Liver (tissue), 9 donors: ENCODE results near the gene TENT4A. TPM values are rescaled to one million over a fixed set of nuclear protein-coding genes. Genes with fewer than 3 reads are reported as not detected.

Experiments
- DNase-seq: peaks from one replicate; pipeline ENCODE4 v3.0.0-alpha.2; 2017; ENCODE audit warnings: low spot score
- H3K27ac ChIP-seq, 2 donors: one replicate each; pipeline ENCODE4 v1.7.0; 2013; ENCODE audit warnings: inconsistent platforms in 2 of 2, low read length in 2 of 2, control low read depth in 1 of 2, low read depth in 1 of 2, mild to moderate bottlenecking in 1 of 2
- H3K27me3 ChIP-seq, 4 donors: one replicate each; pipeline versions ENCODE4 v1.6.1 to v1.7.0; 2013; ENCODE audit warnings: low read length in 3 of 4, inconsistent platforms in 1 of 4, mild to moderate bottlenecking in 1 of 4, moderate library complexity in 1 of 4; ENCODE audit not compliant: control insufficient read depth in 4 of 4, insufficient read depth in 4 of 4
- H3K36me3 ChIP-seq, 4 donors: one replicate each; pipeline versions ENCODE4 v1.6.1 to v1.7.0; 2013; ENCODE audit warnings: low read length in 3 of 4, mild to moderate bottlenecking in 3 of 4, low read depth in 1 of 4, moderate library complexity in 1 of 4; ENCODE audit not compliant: control insufficient read depth in 4 of 4, insufficient read depth in 3 of 4
- H3K4me1 ChIP-seq, 4 donors: one replicate each; pipeline versions ENCODE4 v1.6.1 to v1.7.0; 2013; ENCODE audit warnings: low read length in 3 of 4, mild to moderate bottlenecking in 3 of 4, moderate library complexity in 1 of 4; ENCODE audit not compliant: control insufficient read depth in 4 of 4, insufficient read depth in 4 of 4
- H3K4me3 ChIP-seq, 3 donors: one replicate each; pipeline versions ENCODE4 v1.6.1 to v1.7.0; 2013; ENCODE audit warnings: low read length in 3 of 3, control low read depth in 1 of 3, low read depth in 1 of 3, mild to moderate bottlenecking in 1 of 3
- H3K9ac ChIP-seq, 2 donors: one replicate each; pipeline ENCODE4 v1.7.0; 2013; ENCODE audit warnings: low read length in 2 of 2, mild to moderate bottlenecking in 2 of 2, moderate library complexity in 2 of 2, control low read depth in 1 of 2, low read depth in 1 of 2
- H3K9me3 ChIP-seq, 4 donors: one replicate each; pipeline versions ENCODE4 v1.6.1 to v1.7.0; 2013; ENCODE audit warnings: low read length in 3 of 4; ENCODE audit not compliant: control insufficient read depth in 4 of 4
- EGR1 ChIP-seq, 2 donors: IDR thresholded peaks; 2 replicates each; pipeline ENCODE4 v1.6.1; 2016 to 2018; ENCODE audit warnings: antibody characterized with exemption in 2 of 2, low read depth in 2 of 2
- FOXA1 ChIP-seq: IDR thresholded peaks from 2 replicates; pipeline ENCODE4 v1.6.1; 2016; ENCODE audit warnings: antibody characterized with exemption
- GABPA ChIP-seq, 2 donors: IDR thresholded peaks in 1 of 2; conservative IDR thresholded peaks in 1 of 2; 2 replicates each; pipeline ENCODE4 v1.6.1; 2016; ENCODE audit warnings: antibody characterized with exemption in 2 of 2, mild to moderate bottlenecking in 1 of 2, moderate library complexity in 1 of 2
- HNF4A ChIP-seq, 2 donors: conservative IDR thresholded peaks; 2 replicates each; pipeline ENCODE4 v1.6.1; 2016; ENCODE audit warnings: antibody characterized with exemption in 2 of 2, mild to moderate bottlenecking in 2 of 2
- HNF4G ChIP-seq: IDR thresholded peaks from 2 replicates; pipeline ENCODE4 v1.6.1; 2016; ENCODE audit warnings: antibody characterized with exemption
- JUND ChIP-seq, 2 donors: IDR thresholded peaks; 2 replicates each; pipeline ENCODE4 v1.6.1; 2016; ENCODE audit warnings: antibody characterized with exemption in 2 of 2
- NR2F2 ChIP-seq: IDR thresholded peaks from 2 replicates; pipeline ENCODE4 v1.6.1; 2016; ENCODE audit warnings: antibody characterized with exemption
- RAD21 ChIP-seq, 2 donors: IDR thresholded peaks; 2 replicates each; pipeline ENCODE4 v1.6.1; 2016; ENCODE audit warnings: antibody characterized with exemption in 2 of 2, mild to moderate bottlenecking in 2 of 2
- RXRA ChIP-seq, 2 donors: IDR thresholded peaks; 2 replicates each; pipeline ENCODE4 v1.6.1; 2017 to 2018; ENCODE audit warnings: antibody characterized with exemption in 2 of 2, mild to moderate bottlenecking in 1 of 2
- SP1 ChIP-seq: IDR thresholded peaks from 2 replicates; pipeline ENCODE4 v1.6.1; 2018; ENCODE audit warnings: antibody characterized with exemption, mild to moderate bottlenecking
- YY1 ChIP-seq: IDR thresholded peaks from 2 replicates; pipeline ENCODE4 v1.6.1; 2016; ENCODE audit warnings: antibody characterized with exemption, mild to moderate bottlenecking
- WGBS: extraction: QIAGEN DNeasy Blood & Tissue Kit; methylation state at CpG from one replicate; pipeline ENCODE4 v1.1.7; 2013; 5-methylcytosine and 5-hydroxymethylcytosine counted together
- polyA plus RNA-seq, 2 donors: library from polyadenylated mRNA; stranded (reverse) in 1 of 2; unstranded in 1 of 2; fragments of 200-250 nt in 1 of 2; fragments of >200 nt in 1 of 2; fragmentation: Nextera tagmentation in 1 of 2; extraction: Ambion mirVana in 1 of 2; gene quantifications; one replicate each; pipeline versions ENCODE4 v1.2.1 to v1.2.3, GENCODE V29; 2013 to 2015
- total RNA-seq, 2 donors: library from RNA; depleted of rRNA; stranded (reverse); fragments of >200 nt; gene quantifications; one replicate each; pipeline ENCODE4 v1.2.3, GENCODE V29; 2014
- TF ChIP-seq, protein P1 (sequence below): fragments of 150-350 bp; IDR thresholded peaks from 2 replicates; pipeline ENCODE4 v1.5.1; 2017; ENCODE audit warnings: improper control_type of control experiment, low read depth, low read length; ENCODE audit not compliant: missing input control
- TF ChIP-seq, protein P2 (sequence below): IDR thresholded peaks from 2 replicates; pipeline ENCODE4 v1.6.1; 2016; ENCODE audit warnings: antibody characterized with exemption
- TF ChIP-seq, protein P3 (sequence below): IDR thresholded peaks from 2 replicates; pipeline ENCODE4 v1.6.1; 2016; ENCODE audit warnings: antibody characterized with exemption
- TF ChIP-seq, protein P4 (sequence below): IDR thresholded peaks from 2 replicates; pipeline ENCODE4 v1.6.1; 2016; ENCODE audit warnings: antibody characterized with exemption
- TF ChIP-seq, protein P5 (sequence below): IDR thresholded peaks from 2 replicates; pipeline ENCODE4 v1.6.1; 2016; ENCODE audit warnings: antibody characterized with exemption, mild to moderate bottlenecking
- donor health status: healthy.
- donor health status: healthy.
- donor health status: healthy.
- donor health status: healthy.
- donor health status: healthy.

TENT4A gene
- total and polyA plus RNA-seq, 4 donors = 3.9 to 15.1 (median 8.1) TPM

DNA sequence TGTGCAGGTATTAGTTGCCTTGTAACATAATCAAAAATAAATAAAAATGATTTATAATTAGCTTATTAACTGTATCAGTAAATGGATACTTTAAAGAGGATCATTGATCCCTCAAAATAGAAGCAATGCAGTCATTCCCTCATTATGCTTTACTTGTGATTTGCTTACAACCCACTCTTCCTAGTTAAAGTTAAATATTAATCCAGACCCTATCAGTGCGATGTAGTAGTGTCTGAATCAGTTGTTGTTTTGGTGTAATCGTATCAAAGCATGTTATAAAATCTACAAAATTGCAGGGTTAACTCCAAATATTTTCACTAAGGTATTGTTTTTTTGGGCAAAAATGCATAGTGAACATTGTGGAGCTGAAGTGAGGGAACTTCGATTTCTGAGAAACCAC is 17.6 kb downstream of the TENT4A start:
- no peak for TF ChIP-seq YY1
- no peak for TF ChIP-seq HNF4A (conservative IDR thresholded peaks at IDR 0.05)
- TF ChIP-seq GABPA (IDR thresholded peaks at IDR 0.05 in 1 of 2, conservative IDR thresholded peaks at IDR 0.05 in 1 of 2) = no peak
- TF ChIP-seq, protein P1, sequence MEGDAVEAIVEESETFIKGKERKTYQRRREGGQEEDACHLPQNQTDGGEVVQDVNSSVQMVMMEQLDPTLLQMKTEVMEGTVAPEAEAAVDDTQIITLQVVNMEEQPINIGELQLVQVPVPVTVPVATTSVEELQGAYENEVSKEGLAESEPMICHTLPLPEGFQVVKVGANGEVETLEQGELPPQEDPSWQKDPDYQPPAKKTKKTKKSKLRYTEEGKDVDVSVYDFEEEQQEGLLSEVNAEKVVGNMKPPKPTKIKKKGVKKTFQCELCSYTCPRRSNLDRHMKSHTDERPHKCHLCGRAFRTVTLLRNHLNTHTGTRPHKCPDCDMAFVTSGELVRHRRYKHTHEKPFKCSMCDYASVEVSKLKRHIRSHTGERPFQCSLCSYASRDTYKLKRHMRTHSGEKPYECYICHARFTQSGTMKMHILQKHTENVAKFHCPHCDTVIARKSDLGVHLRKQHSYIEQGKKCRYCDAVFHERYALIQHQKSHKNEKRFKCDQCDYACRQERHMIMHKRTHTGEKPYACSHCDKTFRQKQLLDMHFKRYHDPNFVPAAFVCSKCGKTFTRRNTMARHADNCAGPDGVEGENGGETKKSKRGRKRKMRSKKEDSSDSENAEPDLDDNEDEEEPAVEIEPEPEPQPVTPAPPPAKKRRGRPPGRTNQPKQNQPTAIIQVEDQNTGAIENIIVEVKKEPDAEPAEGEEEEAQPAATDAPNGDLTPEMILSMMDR = no peak
- TF ChIP-seq, protein P2, sequence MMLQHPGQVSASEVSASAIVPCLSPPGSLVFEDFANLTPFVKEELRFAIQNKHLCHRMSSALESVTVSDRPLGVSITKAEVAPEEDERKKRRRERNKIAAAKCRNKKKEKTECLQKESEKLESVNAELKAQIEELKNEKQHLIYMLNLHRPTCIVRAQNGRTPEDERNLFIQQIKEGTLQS = no peak
- TF ChIP-seq, protein P3, sequence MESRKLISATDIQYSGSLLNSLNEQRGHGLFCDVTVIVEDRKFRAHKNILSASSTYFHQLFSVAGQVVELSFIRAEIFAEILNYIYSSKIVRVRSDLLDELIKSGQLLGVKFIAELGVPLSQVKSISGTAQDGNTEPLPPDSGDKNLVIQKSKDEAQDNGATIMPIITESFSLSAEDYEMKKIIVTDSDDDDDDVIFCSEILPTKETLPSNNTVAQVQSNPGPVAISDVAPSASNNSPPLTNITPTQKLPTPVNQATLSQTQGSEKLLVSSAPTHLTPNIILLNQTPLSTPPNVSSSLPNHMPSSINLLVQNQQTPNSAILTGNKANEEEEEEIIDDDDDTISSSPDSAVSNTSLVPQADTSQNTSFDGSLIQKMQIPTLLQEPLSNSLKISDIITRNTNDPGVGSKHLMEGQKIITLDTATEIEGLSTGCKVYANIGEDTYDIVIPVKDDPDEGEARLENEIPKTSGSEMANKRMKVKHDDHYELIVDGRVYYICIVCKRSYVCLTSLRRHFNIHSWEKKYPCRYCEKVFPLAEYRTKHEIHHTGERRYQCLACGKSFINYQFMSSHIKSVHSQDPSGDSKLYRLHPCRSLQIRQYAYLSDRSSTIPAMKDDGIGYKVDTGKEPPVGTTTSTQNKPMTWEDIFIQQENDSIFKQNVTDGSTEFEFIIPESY = no peak
- no peak for TF ChIP-seq FOXA1
- TF ChIP-seq RXRA (IDR thresholded peaks at IDR 0.05) = no peak
- TF ChIP-seq, protein P4, sequence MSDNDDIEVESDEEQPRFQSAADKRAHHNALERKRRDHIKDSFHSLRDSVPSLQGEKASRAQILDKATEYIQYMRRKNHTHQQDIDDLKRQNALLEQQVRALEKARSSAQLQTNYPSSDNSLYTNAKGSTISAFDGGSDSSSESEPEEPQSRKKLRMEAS = no peak
- no peak for TF ChIP-seq RAD21 (IDR thresholded peaks at IDR 0.05)
- DNase-seq = no peak
- Histone ChIP-seq H3K9me3 (no peaks in the 10 kb centered on the region), H3K4me1 (peaks cover 28 to 69% (median 51%) of the 10 kb centered on the region in 4 donors), H3K4me3 (no peak overlapping the region), H3K27me3 (no peaks in the 10 kb centered on the region), H3K27ac (peak overlapping the region in 1 of 2 donors; percentile 63), H3K36me3 (no peaks in the 10 kb centered on the region), H3K9ac (no peak overlapping the region)
- 43% methylated on average over 3 of the region's 3 CpGs for WGBS

DNA sequence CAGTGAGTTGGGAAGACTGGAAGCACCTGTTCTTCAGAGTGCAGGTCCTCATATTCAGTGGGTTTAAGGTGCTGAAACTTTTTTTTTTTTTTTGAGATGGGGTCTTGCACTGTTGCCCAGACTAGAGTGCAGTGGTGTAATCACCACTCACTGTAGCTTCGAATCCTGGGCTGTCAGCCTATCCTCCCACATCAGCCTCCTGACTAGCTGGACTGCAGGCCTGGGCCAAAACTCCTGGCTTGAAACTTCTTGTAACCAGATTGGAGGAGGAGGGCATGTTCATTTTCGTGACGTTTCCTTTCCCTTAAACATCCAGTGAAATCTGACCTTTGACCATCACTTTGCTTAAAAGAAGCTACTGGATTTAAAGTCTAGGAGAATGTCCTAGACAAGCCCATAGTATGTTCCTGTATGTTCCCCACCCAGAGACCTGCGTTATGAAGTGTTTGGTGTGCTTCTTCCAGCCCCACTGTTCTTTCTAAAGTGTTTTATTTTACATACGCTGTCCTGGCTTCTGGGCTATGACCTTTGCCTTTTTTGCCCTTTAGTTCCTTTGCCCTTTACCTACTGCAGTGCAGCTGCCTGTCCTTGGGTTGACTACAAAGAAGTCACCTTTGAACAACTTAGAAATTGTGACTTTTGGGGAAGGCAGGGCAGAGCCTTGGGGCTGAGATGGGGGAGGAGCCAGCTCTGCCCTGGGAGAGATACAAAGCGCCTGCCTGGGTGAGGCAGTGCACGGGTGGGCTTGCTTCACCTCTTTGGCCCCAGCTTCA is 18.4 kb downstream of the TENT4A start:
- Histone ChIP-seq H3K9ac (no peak overlapping the region), H3K4me3 (no peak overlapping the region)
- no peak for DNase-seq

More for the DNA sequence above, 18.4 kb downstream of the TENT4A start:
- H3K4me1 ChIP-seq = peaks cover 27 to 75% (median 57%) of the 10 kb centered on the region in 4 donors
- WGBS = 47% methylated on average over 7 of the region's 7 CpGs
- peak overlapping the region; percentile 42 to 63 for H3K27ac ChIP-seq
- no peaks in the 10 kb centered on the region for H3K27me3 ChIP-seq
- no peaks in the 10 kb centered on the region for H3K36me3 ChIP-seq
- TF ChIP-seq NR2F2 (peak; percentile 40), SP1 (peak; percentile 66), JUND (IDR thresholded peaks at IDR 0.05) (no peak), HNF4G (peak; percentile 20), EGR1 (IDR thresholded peaks at IDR 0.05; ENCODE audit: low read depth in 2 of 2) (no peak), HNF4A (conservative IDR thresholded peaks at IDR 0.05) (peak; percentile 65 to 79), RXRA (IDR thresholded peaks at IDR 0.05) (peak; percentile 77)
- TF ChIP-seq, protein P5, sequence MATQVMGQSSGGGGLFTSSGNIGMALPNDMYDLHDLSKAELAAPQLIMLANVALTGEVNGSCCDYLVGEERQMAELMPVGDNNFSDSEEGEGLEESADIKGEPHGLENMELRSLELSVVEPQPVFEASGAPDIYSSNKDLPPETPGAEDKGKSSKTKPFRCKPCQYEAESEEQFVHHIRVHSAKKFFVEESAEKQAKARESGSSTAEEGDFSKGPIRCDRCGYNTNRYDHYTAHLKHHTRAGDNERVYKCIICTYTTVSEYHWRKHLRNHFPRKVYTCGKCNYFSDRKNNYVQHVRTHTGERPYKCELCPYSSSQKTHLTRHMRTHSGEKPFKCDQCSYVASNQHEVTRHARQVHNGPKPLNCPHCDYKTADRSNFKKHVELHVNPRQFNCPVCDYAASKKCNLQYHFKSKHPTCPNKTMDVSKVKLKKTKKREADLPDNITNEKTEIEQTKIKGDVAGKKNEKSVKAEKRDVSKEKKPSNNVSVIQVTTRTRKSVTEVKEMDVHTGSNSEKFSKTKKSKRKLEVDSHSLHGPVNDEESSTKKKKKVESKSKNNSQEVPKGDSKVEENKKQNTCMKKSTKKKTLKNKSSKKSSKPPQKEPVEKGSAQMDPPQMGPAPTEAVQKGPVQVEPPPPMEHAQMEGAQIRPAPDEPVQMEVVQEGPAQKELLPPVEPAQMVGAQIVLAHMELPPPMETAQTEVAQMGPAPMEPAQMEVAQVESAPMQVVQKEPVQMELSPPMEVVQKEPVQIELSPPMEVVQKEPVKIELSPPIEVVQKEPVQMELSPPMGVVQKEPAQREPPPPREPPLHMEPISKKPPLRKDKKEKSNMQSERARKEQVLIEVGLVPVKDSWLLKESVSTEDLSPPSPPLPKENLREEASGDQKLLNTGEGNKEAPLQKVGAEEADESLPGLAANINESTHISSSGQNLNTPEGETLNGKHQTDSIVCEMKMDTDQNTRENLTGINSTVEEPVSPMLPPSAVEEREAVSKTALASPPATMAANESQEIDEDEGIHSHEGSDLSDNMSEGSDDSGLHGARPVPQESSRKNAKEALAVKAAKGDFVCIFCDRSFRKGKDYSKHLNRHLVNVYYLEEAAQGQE = peak; percentile 30
- TF ChIP-seq, protein P4 = no peak
- H3K9me3 ChIP-seq = no peaks in the 10 kb centered on the region
